Esophagus mucosa (tissue), 1 donor: Measurements from ENCODE around the gene SERPINA6. TPM values are rescaled to one million over a fixed set of nuclear protein-coding genes. Genes with fewer than 3 reads are reported as not detected.
"Not testable (repeated sequence)": the region's sequence is repeated elsewhere in the genome, so short reads cannot be mapped to it uniquely, and the experiment has no call there.

Experiments
- ATAC-seq: fragments of 200-7000 bp; cut with Tn5 transposase; one replicate; pipeline ENCODE4 v1.9.1; 2020
- total RNA-seq: library from RNA; stranded (reverse); gene quantifications from one replicate; pipeline ENCODE4 v1.2.4, GENCODE V29; 2023
- donor health status: DM: yes; HTN: yes; CAD: no.

SERPINA6 gene
- not detected for total RNA-seq

GRCh38 chr14:94322648-94323570 lies at the start of gene SERPINA6:
Gene SERPINA6 (minus strand): TSS chr14:94323336. CDS start chr14:94314648, 8,688 bp downstream.
- ATAC-seq = no peak

GRCh38 chr14:94372021-94372605 lies 49.0 kb upstream of the SERPINA6 start:
- no peak for ATAC-seq

- ATAC-seq = no peak
Observed at GRCh38 chr14:94370524-94370910, 47.4 kb upstream of the SERPINA6 start.

- ATAC-seq = not testable (repeated sequence)
Observed at GRCh38 chr14:94369766-94370523, 46.8 kb upstream of the SERPINA6 start.

GRCh38 chr14:94368956-94369355 lies 45.8 kb upstream of the SERPINA6 start:
- no peak for ATAC-seq

- ATAC-seq = no peak
Observed at GRCh38 chr14:94368243-94368590, 45.1 kb upstream of the SERPINA6 start.

- no peak for ATAC-seq
Observed at GRCh38 chr14:94367347-94368242, 44.5 kb upstream of the SERPINA6 start.

- no peak for ATAC-seq
Observed at GRCh38 chr14:94366146-94366915, 43.2 kb upstream of the SERPINA6 start, which contains the start of gene SERPINA2. Gene SERPINA2 (minus strand): TSS chr14:94366698.

GRCh38 chr14:94365624-94366023 lies 42.5 kb upstream of the SERPINA6 start:
- ATAC-seq = no peak

GRCh38 chr14:94364964-94365363 lies 41.8 kb upstream of the SERPINA6 start:
- ATAC-seq = no peak

GRCh38 chr14:94364037-94364436 lies 40.9 kb upstream of the SERPINA6 start:
- ATAC-seq = no peak

- ATAC-seq = no peak
Observed at GRCh38 chr14:94363151-94363624, 40.1 kb upstream of the SERPINA6 start.

GRCh38 chr14:94362614-94363133 lies 39.5 kb upstream of the SERPINA6 start:
- no peak for ATAC-seq

- ATAC-seq = no peak
Observed at GRCh38 chr14:94361682-94362081, 38.5 kb upstream of the SERPINA6 start.

- ATAC-seq = no peak
Observed at GRCh38 chr14:94360945-94361565, 37.9 kb upstream of the SERPINA6 start.

- no peak for ATAC-seq
Observed at GRCh38 chr14:94357166-94357565, 34.0 kb upstream of the SERPINA6 start.

- no peak for ATAC-seq
Observed at GRCh38 chr14:94356379-94357056, 33.4 kb upstream of the SERPINA6 start.

- peak; percentile 11 for ATAC-seq
Observed at GRCh38 chr14:94355191-94355794, 32.2 kb upstream of the SERPINA6 start.

GRCh38 chr14:94354638-94355185 lies 31.6 kb upstream of the SERPINA6 start:
- no peak for ATAC-seq
